ENCODE data around the gene MAD1L1.

The MAD1L1 gene

DNA sequence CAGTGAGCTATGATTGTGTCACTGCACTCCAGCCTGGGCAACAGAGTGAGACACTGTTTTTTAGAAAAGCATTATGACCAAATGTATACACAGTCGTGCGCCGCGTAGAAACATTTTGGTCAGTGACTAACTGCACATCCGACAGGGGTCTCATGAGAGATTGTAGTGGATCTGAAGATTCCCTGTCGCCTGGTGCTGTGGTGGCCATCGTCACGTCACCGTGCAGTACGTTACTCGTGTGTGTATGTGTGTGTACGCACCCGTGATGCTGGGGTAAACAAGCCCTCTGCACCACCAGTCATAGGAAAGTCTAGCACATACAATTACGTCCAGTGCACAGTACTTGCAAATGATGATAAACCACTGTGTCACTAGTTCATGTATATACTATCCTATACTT, 453.3 kb downstream of the MAD1L1 start:
- peaks cover 16% of the 10 kb centered on the region for H3K9me3 ChIP-seq (ENCODE audit: control insufficient read depth, low read length)
- H3K27me3 ChIP-seq (ENCODE audit: control insufficient read depth in 1 of 2, insufficient read depth in 1 of 2, low read length in 2 of 2) = peaks cover 0 to 13% of the 10 kb centered on the region in 2 experiments
- H4K8ac ChIP-seq (ENCODE audit: low read length) = no peak overlapping the region
- H2BK5ac ChIP-seq (ENCODE audit: low read depth, low read length, poor library complexity, severe bottlenecking) = no peak overlapping the region
- no peak overlapping the region for H3K27ac ChIP-seq (ENCODE audit: low read length, poor library complexity, severe bottlenecking)
- H3K4me3 ChIP-seq (ENCODE audit: insufficient read depth in 1 of 2, low read depth in 1 of 2, low read length in 2 of 2) = no peak overlapping the region
- H3K9ac ChIP-seq (ENCODE audit: low read length) = no peak overlapping the region
- no peak overlapping the region for H2BK120ac ChIP-seq (ENCODE audit: low read depth, low read length)
- H3K4ac ChIP-seq (ENCODE audit: low read depth in 1 of 2, low read length in 2 of 2) = no peak overlapping the region
- no peak overlapping the region for H2AK5ac ChIP-seq (ENCODE audit: low read length, severe bottlenecking)
- H3K18ac ChIP-seq (ENCODE audit: low read depth in 1 of 2, low read length in 2 of 2) = no peak overlapping the region
- no peak overlapping the region for H2BK12ac ChIP-seq (ENCODE audit: low read length in 2 of 2)
- no peak overlapping the region for H4K91ac ChIP-seq (ENCODE audit: low read length)
- H3K23ac ChIP-seq (ENCODE audit: low read length in 2 of 2) = no peak overlapping the region
- H2BK15ac ChIP-seq (ENCODE audit: low read depth, poor library complexity, severe bottlenecking) = no peak overlapping the region
- no peaks in the 10 kb centered on the region for H3K4me1 ChIP-seq (ENCODE audit: control insufficient read depth, insufficient read depth, low read depth, low read length)
- H3K79me1 ChIP-seq (replicated peaks; ENCODE audit: low read length, poor library complexity, severe bottlenecking) = no peaks in the 10 kb centered on the region
- H3K4me2 ChIP-seq (ENCODE audit: low read length, poor library complexity, severe bottlenecking) = no peak overlapping the region
- H2AFZ ChIP-seq (ENCODE audit: low read depth, low read length) = no peak overlapping the region
- no peaks in the 10 kb centered on the region for H3K36me3 ChIP-seq (ENCODE audit: control insufficient read depth in 1 of 2, insufficient read depth in 2 of 2, low read depth in 1 of 2, low read length in 2 of 2)
- no peak overlapping the region for H3K14ac ChIP-seq (ENCODE audit: low read length in 2 of 2)
- 91% methylated on average over 13 of the region's 14 CpGs for whole genome bisulfite sequencing
- no peak for DNase-seq

GRCh38 chr7:1777122-1777521, 455.6 kb downstream of the MAD1L1 start:
- Histone ChIP-seq H4K91ac (ENCODE audit: low read length) (no peak overlapping the region), H3K18ac (ENCODE audit: low read depth in 1 of 2, low read length in 2 of 2) (no peak overlapping the region), H2BK15ac (ENCODE audit: low read depth, poor library complexity, severe bottlenecking) (no peak overlapping the region), H3K23ac (ENCODE audit: low read length in 2 of 2) (no peak overlapping the region), H2BK12ac (ENCODE audit: low read length in 2 of 2) (no peak overlapping the region), H2AK5ac (ENCODE audit: low read length, severe bottlenecking) (no peak overlapping the region), H3K4me3 (ENCODE audit: insufficient read depth in 1 of 2, low read depth in 1 of 2, low read length in 2 of 2) (no peak overlapping the region), H3K9me3 (ENCODE audit: control insufficient read depth, low read length) (peaks cover 16% of the 10 kb centered on the region), H3K9ac (ENCODE audit: low read length) (no peak overlapping the region), H3K14ac (ENCODE audit: low read length in 2 of 2) (no peak overlapping the region), H3K4me2 (ENCODE audit: low read length, poor library complexity, severe bottlenecking) (no peak overlapping the region), H2AFZ (ENCODE audit: low read depth, low read length) (no peak overlapping the region), H2BK5ac (ENCODE audit: low read depth, low read length, poor library complexity, severe bottlenecking) (no peak overlapping the region), H3K4ac (ENCODE audit: low read depth in 1 of 2, low read length in 2 of 2) (no peak overlapping the region), H3K27me3 (ENCODE audit: control insufficient read depth in 1 of 2, insufficient read depth in 1 of 2, low read length in 2 of 2) (peaks cover 0 to 13% of the 10 kb centered on the region in 2 experiments), H3K4me1 (ENCODE audit: control insufficient read depth, insufficient read depth, low read depth, low read length) (no peaks in the 10 kb centered on the region), H4K8ac (ENCODE audit: low read length) (no peak overlapping the region), H3K36me3 (ENCODE audit: control insufficient read depth in 1 of 2, insufficient read depth in 2 of 2, low read depth in 1 of 2, low read length in 2 of 2) (no peaks in the 10 kb centered on the region), H2BK120ac (ENCODE audit: low read depth, low read length) (no peak overlapping the region), H3K79me1 (replicated peaks; ENCODE audit: low read length, poor library complexity, severe bottlenecking) (no peaks in the 10 kb centered on the region), H3K27ac (ENCODE audit: low read length, poor library complexity, severe bottlenecking) (no peak overlapping the region)
- WGBS = 73% methylated on average over 6 of the region's 6 CpGs
- no peak for DNase-seq

DNA sequence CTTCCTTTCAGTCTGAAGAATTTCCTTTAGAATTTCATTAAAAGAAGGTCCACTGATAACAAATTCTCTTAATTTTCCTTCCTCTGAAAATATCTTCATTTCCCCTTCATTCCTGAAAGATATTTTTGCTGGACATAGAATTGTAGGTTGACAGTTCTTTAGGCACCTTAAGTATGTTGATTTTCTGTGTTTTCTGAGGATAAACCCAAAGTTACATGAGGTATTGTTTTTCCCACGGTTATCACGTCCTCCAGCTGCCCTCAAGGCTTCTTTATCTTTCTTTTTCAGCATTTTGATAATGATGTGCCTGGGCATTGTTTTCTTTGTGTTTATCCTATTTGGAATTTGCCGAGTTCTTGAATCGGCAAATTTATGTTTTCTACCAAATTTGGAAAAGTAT, 457.4 kb downstream of the MAD1L1 start:
- Histone ChIP-seq H3K23ac (ENCODE audit: low read length in 2 of 2) (no peak overlapping the region), H2AFZ (ENCODE audit: low read depth, low read length) (no peak overlapping the region), H3K4me1 (ENCODE audit: control insufficient read depth, insufficient read depth, low read depth, low read length) (no peaks in the 10 kb centered on the region), H3K27ac (ENCODE audit: low read length, poor library complexity, severe bottlenecking) (no peak overlapping the region), H3K36me3 (ENCODE audit: control insufficient read depth in 1 of 2, insufficient read depth in 2 of 2, low read depth in 1 of 2, low read length in 2 of 2) (no peaks in the 10 kb centered on the region), H3K14ac (ENCODE audit: low read length in 2 of 2) (no peak overlapping the region), H2BK15ac (ENCODE audit: low read depth, poor library complexity, severe bottlenecking) (no peak overlapping the region), H2BK5ac (ENCODE audit: low read depth, low read length, poor library complexity, severe bottlenecking) (no peak overlapping the region), H3K4ac (ENCODE audit: low read depth in 1 of 2, low read length in 2 of 2) (no peak overlapping the region), H3K79me1 (replicated peaks; ENCODE audit: low read length, poor library complexity, severe bottlenecking) (no peaks in the 10 kb centered on the region), H2BK12ac (ENCODE audit: low read length in 2 of 2) (no peak overlapping the region), H3K9ac (ENCODE audit: low read length) (no peak overlapping the region), H4K91ac (ENCODE audit: low read length) (no peak overlapping the region), H3K9me3 (ENCODE audit: control insufficient read depth, low read length) (peaks cover 16% of the 10 kb centered on the region), H2BK120ac (ENCODE audit: low read depth, low read length) (no peak overlapping the region), H3K4me3 (ENCODE audit: insufficient read depth in 1 of 2, low read depth in 1 of 2, low read length in 2 of 2) (no peak overlapping the region), H4K8ac (ENCODE audit: low read length) (no peak overlapping the region), H2AK5ac (ENCODE audit: low read length, severe bottlenecking) (no peak overlapping the region), H3K27me3 (ENCODE audit: control insufficient read depth in 1 of 2, insufficient read depth in 1 of 2, low read length in 2 of 2) (peaks cover 0 to 6% of the 10 kb centered on the region in 2 experiments), H3K4me2 (ENCODE audit: low read length, poor library complexity, severe bottlenecking) (no peak overlapping the region), H3K18ac (ENCODE audit: low read depth in 1 of 2, low read length in 2 of 2) (no peak overlapping the region)
- no peak for DNase-seq
- 76% methylated on average over 3 of the region's 4 CpGs for WGBS

DNA sequence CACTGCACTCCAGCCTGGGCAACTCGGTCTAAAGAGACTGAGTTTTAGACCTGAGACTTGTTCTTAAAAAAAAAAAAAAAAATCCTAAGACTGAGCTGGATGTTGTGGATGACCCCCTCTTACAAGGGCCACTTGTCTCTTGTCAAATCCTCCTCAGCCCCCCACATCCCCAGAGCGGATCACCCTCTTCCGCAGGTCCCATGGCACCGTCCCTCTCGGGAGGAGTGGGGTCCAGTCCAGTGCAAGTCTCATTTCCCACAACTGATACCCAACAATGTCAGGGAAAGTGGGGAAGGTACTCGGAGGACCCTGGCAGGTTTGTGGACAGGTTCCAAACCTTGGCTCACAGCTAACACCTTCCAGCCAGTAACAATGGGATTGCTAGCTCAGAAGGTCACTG, 462.4 kb downstream of the MAD1L1 start:
- Histone ChIP-seq H3K27me3 (ENCODE audit: control insufficient read depth in 1 of 2, insufficient read depth in 1 of 2, low read length in 2 of 2) (peaks cover 7 to 13% of the 10 kb centered on the region in 2 experiments), H3K36me3 (ENCODE audit: control insufficient read depth in 1 of 2, insufficient read depth in 2 of 2, low read depth in 1 of 2, low read length in 2 of 2) (no peaks in the 10 kb centered on the region), H4K91ac (ENCODE audit: low read length) (no peak overlapping the region), H3K9me3 (ENCODE audit: control insufficient read depth, low read length) (peaks cover 2% of the 10 kb centered on the region), H3K4me1 (ENCODE audit: control insufficient read depth, insufficient read depth, low read depth, low read length) (peaks cover 2% of the 10 kb centered on the region), H2BK5ac (ENCODE audit: low read depth, low read length, poor library complexity, severe bottlenecking) (no peak overlapping the region), H2BK15ac (ENCODE audit: low read depth, poor library complexity, severe bottlenecking) (no peak overlapping the region), H2AK5ac (ENCODE audit: low read length, severe bottlenecking) (no peak overlapping the region), H2BK120ac (ENCODE audit: low read depth, low read length) (no peak overlapping the region), H3K27ac (ENCODE audit: low read length, poor library complexity, severe bottlenecking) (no peak overlapping the region), H2BK12ac (ENCODE audit: low read length in 2 of 2) (no peak overlapping the region), H4K8ac (ENCODE audit: low read length) (no peak overlapping the region), H3K23ac (ENCODE audit: low read length in 2 of 2) (no peak overlapping the region), H3K4ac (ENCODE audit: low read depth in 1 of 2, low read length in 2 of 2) (no peak overlapping the region), H2AFZ (ENCODE audit: low read depth, low read length) (no peak overlapping the region), H3K79me1 (replicated peaks; ENCODE audit: low read length, poor library complexity, severe bottlenecking) (no peaks in the 10 kb centered on the region), H3K4me2 (ENCODE audit: low read length, poor library complexity, severe bottlenecking) (no peak overlapping the region), H3K4me3 (ENCODE audit: insufficient read depth in 1 of 2, low read depth in 1 of 2, low read length in 2 of 2) (no peak overlapping the region), H3K18ac (ENCODE audit: low read depth in 1 of 2, low read length in 2 of 2) (no peak overlapping the region), H3K14ac (ENCODE audit: low read length in 2 of 2) (no peak overlapping the region), H3K9ac (ENCODE audit: low read length) (no peak overlapping the region)
- 87% methylated on average over 3 of the region's 6 CpGs for WGBS
- DNase-seq = no peak

Data from mesenchymal stem cell (in vitro differentiated cells and primary cell).